ENCODE data around the gene XPNPEP3. TPM values are rescaled to one million over a fixed set of nuclear protein-coding genes. Genes with fewer than 3 reads are reported as not detected.
"Not testable (repeated sequence)": the region's sequence is repeated elsewhere in the genome, so short reads cannot be mapped to it uniquely, and the experiment has no call there.

The XPNPEP3 gene
- total RNA-seq, 1 donor, result 19.0 TPM

DNA sequence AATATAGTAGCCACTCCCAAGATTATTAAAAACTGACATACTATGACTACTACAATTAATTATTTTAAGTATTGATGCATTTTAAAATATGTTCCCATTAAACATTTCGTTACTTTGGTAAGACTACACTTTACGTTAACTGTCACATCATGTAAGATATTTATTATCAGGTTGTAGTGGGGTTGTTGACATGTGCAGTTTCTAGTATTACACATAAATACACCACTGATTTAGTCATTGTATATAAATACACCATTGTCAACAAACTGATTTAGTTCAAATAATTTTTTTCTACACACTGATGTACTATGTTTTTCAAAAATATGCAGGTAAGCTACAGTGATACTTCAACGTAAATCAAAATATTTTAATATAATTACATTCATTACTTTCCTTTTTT is 12.0 kb upstream of the XPNPEP3 start:
- no peak for DNase-seq (ENCODE audit: low read depth)
- TF ChIP-seq, protein P1, sequence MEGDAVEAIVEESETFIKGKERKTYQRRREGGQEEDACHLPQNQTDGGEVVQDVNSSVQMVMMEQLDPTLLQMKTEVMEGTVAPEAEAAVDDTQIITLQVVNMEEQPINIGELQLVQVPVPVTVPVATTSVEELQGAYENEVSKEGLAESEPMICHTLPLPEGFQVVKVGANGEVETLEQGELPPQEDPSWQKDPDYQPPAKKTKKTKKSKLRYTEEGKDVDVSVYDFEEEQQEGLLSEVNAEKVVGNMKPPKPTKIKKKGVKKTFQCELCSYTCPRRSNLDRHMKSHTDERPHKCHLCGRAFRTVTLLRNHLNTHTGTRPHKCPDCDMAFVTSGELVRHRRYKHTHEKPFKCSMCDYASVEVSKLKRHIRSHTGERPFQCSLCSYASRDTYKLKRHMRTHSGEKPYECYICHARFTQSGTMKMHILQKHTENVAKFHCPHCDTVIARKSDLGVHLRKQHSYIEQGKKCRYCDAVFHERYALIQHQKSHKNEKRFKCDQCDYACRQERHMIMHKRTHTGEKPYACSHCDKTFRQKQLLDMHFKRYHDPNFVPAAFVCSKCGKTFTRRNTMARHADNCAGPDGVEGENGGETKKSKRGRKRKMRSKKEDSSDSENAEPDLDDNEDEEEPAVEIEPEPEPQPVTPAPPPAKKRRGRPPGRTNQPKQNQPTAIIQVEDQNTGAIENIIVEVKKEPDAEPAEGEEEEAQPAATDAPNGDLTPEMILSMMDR (IDR thresholded peaks at IDR 0.05; ENCODE audit: insufficient read depth, low read depth, low read length), result no peak
- no peak overlapping the region for H3K4me3 ChIP-seq (ENCODE audit: low read depth, low read length)

DNA sequence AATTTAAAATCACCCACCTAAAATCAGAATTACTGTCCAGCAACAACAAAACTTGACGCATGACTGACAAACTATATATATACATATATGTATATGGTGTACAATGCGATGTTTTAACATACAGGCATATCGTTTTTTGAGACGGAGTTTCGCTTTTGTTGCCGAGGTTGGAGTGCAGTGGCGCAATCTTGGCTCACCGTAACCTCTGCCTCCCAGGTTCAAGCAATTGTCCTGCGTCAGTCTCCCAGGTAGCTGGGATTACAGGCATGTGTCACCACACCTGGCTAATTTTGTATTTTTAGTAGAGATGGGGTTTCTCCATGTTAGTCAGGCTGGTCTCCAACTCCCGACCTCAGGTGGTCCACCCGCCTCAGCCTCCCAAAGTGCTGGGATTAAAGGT is 11.1 kb upstream of the XPNPEP3 start:
- not testable (repeated sequence) for DNase-seq (ENCODE audit: low read depth); H3K4me3 ChIP-seq (ENCODE audit: low read depth, low read length)

DNA sequence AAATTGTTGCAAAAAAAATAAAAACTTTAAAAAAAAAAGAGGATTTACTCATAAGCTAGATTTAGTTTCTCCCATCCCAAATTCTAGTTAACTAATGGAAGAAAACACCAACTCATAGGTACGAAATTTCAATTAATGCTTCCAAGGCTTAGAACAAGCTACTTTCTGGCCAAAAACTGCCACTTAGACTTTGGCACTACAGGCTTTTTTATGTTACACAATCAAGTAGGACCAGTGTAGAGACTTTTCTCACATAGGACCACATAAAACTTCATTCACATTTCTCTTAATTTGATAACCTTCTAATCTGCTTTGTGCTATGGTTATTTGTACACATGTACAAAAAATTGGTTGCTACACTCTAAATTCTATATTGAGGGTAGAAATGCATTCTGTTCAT is 3.6 kb upstream of the XPNPEP3 start:
- peak; percentile 4 for DNase-seq (ENCODE audit: low read depth)
- TF ChIP-seq, protein P1 (IDR thresholded peaks at IDR 0.05; ENCODE audit: insufficient read depth, low read depth, low read length), result no peak
- peak overlapping the region; percentile 3 for H3K4me3 ChIP-seq (ENCODE audit: low read depth, low read length)

DNA sequence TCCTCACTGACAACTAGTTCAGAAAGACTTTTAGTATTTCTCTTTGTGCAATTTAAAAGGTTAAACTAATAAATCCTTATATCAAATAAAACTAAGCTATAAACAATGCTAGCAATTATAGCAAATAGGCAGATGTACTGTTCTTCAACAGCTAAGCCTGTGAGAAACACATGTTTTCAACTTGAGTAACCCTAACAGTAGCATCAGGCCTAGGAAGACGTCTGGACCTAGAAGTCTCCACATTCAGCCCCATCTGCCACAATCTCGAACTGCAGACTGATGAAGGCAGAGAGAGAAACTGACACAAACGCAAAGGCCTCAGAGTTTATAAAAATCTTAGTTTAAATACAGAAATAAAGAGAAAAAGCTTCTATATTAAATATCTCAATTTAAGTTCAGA is 3.0 kb upstream of the XPNPEP3 start:
- peak; percentile 57 for DNase-seq (ENCODE audit: low read depth)
- H3K4me3 ChIP-seq (ENCODE audit: low read depth, low read length), result peak overlapping the region; percentile 99

DNA sequence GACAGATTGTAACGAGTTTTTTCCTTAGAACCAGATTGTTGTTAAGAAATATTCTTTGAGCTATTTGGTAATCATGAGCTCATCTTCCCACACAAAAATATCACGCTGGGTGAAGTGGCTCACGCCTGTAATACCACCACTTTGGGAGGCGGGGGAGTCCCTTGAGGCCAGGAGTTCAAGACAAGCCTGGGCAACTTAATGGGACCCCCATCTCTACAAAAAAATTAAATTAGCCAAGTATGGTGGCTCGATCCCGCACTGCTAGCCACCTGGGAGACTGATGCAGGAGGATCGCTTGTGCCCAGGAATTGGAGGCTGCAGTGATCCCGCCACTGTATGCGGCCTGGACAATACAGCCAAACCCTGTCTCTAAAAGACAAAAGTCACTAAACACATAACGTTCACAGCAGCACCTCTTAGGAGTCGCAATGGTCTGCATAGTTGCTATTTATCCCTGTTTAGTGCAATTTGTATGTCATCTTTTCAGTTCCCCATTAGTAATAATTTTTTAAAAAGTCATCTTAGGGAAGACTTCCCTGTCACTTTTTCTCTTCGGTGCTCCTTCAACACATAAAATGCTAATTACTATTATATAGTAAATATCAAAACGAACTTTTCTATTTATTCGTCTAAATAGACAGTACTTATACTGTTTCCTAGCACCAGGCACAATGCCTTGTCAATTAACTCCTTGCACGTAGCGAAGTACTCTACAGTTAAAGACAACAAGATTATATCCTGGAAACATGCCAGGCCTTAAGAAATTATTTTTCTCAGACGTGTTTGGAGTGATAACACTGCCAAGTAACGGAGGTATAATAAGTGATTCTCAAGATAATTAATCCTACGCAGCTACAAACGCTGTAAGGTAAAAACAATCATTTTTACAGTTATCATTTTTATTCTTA is 1.6 kb upstream of the XPNPEP3 start:
- TF ChIP-seq, protein P1 (IDR thresholded peaks at IDR 0.05; ENCODE audit: insufficient read depth, low read depth, low read length), result no peak
- H3K4me3 ChIP-seq (ENCODE audit: low read depth, low read length), result peak overlapping the region; percentile 99
- peak; percentile 64 for DNase-seq (ENCODE audit: low read depth)

More for the DNA sequence above, 3.0 kb upstream of the XPNPEP3 start:
- TF ChIP-seq, protein P1 (IDR thresholded peaks at IDR 0.05; ENCODE audit: insufficient read depth, low read depth, low read length), result no peak

DNA sequence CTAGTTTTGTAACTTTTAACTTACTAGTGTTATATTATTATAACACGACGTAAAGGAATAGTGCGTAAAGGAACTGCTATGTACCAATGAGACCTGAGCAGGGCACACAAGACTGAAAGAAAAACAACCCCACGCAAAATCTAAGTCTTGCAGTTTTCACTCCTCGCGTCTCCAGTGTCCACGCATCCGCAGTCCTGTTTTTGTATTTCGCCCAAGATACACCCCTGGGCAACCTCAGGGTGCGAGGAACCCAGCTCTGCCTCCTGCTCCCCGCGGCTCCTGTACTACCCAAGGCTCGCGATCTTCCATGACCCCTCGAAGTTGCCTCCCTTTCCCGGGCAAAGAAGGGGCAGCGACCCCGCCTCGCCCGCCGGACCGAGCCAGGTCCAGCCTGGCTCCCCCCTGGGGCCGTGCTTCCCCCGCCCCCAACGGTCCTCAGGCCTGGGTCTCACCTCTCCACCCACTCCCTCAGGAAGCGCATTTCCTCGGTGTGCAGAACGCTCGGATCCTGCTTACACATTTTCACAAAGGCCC is 902 bp upstream of the XPNPEP3 start:
- peak overlapping the region; percentile 99 for H3K4me3 ChIP-seq (ENCODE audit: low read depth, low read length)
- TF ChIP-seq, protein P1 (IDR thresholded peaks at IDR 0.05; ENCODE audit: insufficient read depth, low read depth, low read length), result no peak
- DNase-seq (ENCODE audit: low read depth), result peak; percentile 44

DNA sequence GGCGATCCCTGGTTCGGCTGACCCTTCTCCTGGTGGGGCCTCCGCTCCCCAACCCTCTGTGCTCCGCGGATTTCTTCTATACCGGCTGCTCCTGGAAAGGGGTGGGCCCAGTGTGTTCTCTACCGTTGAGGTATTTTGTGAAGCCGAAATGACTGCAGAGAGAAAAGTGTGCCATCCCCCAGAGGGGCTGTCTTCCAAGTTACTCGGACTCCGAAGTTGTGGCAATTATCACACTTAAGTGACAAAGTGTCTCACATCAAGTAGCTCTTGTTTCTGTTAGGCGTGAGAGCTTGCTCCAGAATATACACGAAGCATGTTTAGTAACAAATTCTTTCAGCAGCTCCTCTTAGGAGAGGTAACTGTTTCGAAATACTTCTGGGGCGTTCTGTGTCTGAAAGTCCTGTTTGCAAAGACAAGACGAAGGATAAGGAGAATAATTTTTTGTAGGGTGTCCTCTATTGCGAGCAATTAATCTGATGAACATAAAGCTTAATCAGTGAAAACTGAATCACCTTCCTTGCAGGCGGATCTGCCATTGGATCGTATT is 434 bp downstream of the XPNPEP3 start:
- peak; percentile 39 for DNase-seq (ENCODE audit: low read depth)
- TF ChIP-seq, protein P1 (IDR thresholded peaks at IDR 0.05; ENCODE audit: insufficient read depth, low read depth, low read length), result no peak

More for the DNA sequence above, 434 bp downstream of the XPNPEP3 start:
- H3K4me3 ChIP-seq (ENCODE audit: low read depth, low read length), result peak overlapping the region; percentile 99
